Measurements from ENCODE around the gene TARS2.
A peak's percentile ranks its signal among the peaks of the same experiment; 100 is the strongest.

DNA sequence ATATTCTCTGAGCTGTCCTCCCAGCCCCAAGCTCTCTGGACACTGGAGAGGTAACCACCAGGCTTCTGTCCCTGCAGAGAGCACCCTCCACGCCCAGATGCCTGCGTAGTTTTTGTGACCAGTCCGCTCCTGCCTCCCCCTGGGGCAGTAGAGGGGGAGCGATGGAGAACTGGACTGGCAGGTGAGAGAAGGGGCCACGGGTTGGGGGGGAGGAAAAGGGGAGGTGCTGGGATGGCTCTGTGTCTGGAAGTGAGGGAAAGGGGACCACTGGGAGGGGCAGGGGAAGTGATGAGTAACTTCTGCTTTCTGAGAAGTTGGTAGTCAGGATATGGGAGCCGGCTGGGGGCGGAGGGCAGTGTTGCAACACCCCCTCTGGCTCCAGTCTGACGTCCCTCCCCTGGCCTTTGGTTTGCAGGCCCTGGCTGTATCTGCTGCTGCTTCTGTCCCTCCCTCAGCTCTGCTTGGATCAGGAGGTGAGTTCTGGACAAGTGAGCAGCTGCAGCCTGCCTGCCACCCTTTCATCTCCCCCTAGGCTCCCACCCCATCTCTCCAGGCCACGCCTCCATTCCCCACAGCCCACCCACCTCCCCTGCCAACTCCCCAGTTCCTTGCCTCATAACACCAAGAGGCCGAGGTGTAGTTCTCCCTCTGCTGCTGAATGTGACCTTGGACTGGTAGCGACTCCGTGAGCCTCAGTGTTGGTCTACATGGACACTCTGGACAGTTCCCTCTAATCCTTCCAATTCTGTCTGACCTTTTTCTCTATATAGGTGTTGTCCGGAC, 65.1 kb downstream of the TARS2 start:
- TF ChIP-seq POLR2A (IDR thresholded peaks at IDR 0.05) (no peak), POLR2AphosphoS5 (IDR thresholded peaks at IDR 0.05) (peak; percentile 76 to 82 (median 80))
- TF ChIP-seq, protein P1, sequence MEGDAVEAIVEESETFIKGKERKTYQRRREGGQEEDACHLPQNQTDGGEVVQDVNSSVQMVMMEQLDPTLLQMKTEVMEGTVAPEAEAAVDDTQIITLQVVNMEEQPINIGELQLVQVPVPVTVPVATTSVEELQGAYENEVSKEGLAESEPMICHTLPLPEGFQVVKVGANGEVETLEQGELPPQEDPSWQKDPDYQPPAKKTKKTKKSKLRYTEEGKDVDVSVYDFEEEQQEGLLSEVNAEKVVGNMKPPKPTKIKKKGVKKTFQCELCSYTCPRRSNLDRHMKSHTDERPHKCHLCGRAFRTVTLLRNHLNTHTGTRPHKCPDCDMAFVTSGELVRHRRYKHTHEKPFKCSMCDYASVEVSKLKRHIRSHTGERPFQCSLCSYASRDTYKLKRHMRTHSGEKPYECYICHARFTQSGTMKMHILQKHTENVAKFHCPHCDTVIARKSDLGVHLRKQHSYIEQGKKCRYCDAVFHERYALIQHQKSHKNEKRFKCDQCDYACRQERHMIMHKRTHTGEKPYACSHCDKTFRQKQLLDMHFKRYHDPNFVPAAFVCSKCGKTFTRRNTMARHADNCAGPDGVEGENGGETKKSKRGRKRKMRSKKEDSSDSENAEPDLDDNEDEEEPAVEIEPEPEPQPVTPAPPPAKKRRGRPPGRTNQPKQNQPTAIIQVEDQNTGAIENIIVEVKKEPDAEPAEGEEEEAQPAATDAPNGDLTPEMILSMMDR (IDR thresholded peaks at IDR 0.05 in 8 of 11, conservative IDR thresholded peaks at IDR 0.05 in 3 of 11) = peak in 1 of 11 experiments; percentile 17

Data from spleen (tissue), 7 donors.